HAP-1 (cell line): ENCODE results near the gene LRCH1.

ENCODE experiments used
- DNase-seq, 2 experiments: peaks; one replicate each; pipeline ENCODE4 v3.0.0-alpha.2; 2016 to 2020; ENCODE audit warnings: low spot score in 2 of 2
- H3K27me3 ChIP-seq: fragments of 250-450 bp; sonication (Bioruptor Pico); 2 replicates; pipeline ENCODE4 v1.5.1; 2020; ENCODE audit warnings: low read depth, mild to moderate bottlenecking, moderate library complexity
- H3K36me3 ChIP-seq: fragments of 250-450 bp; sonication (Bioruptor Pico); replicated peaks from 2 replicates; pipeline ENCODE4 v1.5.1; 2020; ENCODE audit warnings: mild to moderate bottlenecking
- H3K4me1 ChIP-seq: fragments of 250-450 bp; sonication (Bioruptor Pico); 2 replicates; pipeline ENCODE4 v1.5.1; 2020; ENCODE audit warnings: mild to moderate bottlenecking
- H3K4me3 ChIP-seq: fragments of 250-450 bp; sonication (Bioruptor Pico); 2 replicates; pipeline ENCODE4 v1.5.1; 2020; ENCODE audit warnings: mild to moderate bottlenecking, moderate library complexity
- H3K9me3 ChIP-seq: fragments of 250-450 bp; sonication (Bioruptor Pico); 2 replicates; pipeline ENCODE4 v1.5.1; 2020; ENCODE audit warnings: mild to moderate bottlenecking, moderate library complexity
- in situ Hi-C: fragments of 300-500 bp; cut with MboI; formaldehyde crosslinking; loops from 3 replicates; pipeline ENCODE4 v1.14.3; 2020; ENCODE audit warnings: low sequenced_read_pairs, inconsistent platforms, mixed read lengths

Gene LRCH1

DNA sequence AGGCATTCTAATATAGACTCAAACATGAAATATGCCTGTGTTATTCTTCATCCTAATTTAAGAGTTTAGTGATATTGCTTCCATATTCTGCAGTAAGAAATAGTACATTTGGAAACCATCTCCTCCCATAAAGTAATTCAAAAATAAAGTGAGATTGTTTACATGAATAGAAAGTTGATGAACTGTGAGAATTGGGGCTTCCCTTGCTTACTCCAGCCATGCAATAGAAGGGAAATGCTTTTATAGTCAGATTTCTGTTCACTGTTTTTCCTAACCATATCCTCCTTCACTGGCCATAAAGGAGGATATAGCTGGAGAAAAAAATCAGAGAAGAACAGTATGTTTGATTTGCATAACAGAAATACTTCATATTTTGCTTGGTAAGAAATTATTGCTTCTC is 7.8 kb downstream of the LRCH1 start:
- Histone ChIP-seq H3K4me1 (peaks cover under 1% of the 10 kb centered on the region; the same call in 1 of the 2 replicates), H3K9me3 (no peaks in the 10 kb centered on the region), H3K27me3 (no peaks in the 10 kb centered on the region), H3K36me3 (no peaks in the 10 kb centered on the region), H3K4me3 (no peak overlapping the region)
- no peak for DNase-seq
- in situ Hi-C loops, result no loop called here

GRCh38 chr13:46561286-46561685 is 8.3 kb downstream of the LRCH1 start:
- Histone ChIP-seq H3K4me3 (no peak overlapping the region), H3K9me3 (no peaks in the 10 kb centered on the region), H3K4me1 (no peaks in the 10 kb centered on the region), H3K27me3 (no peaks in the 10 kb centered on the region), H3K36me3 (no peaks in the 10 kb centered on the region)
- no peak for DNase-seq
- in situ Hi-C loops, result no loop called here

DNA sequence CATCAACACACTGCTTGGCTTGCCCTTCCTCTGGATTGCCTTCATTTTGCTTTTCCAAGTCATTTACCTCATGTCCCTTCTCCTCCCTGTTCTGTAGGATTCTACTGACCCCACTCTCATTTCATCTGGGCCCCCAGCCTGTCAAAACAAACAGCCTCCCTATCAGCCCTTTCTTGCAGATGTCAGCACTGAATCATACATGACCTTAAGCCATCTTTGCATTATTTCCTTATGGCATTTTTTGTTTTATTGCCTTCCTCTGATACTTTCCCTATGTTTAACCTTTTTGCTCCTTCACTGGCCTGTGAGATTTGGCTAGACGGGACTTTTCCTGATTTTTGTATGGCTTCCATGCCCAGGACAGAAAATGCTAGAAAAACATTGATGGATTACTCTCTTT is 8.7 kb downstream of the LRCH1 start:
- Histone ChIP-seq H3K4me1 (no peaks in the 10 kb centered on the region), H3K36me3 (no peaks in the 10 kb centered on the region), H3K27me3 (no peaks in the 10 kb centered on the region), H3K9me3 (no peaks in the 10 kb centered on the region), H3K4me3 (no peak overlapping the region)
- in situ Hi-C loops, result no loop called here
- no peak for DNase-seq

DNA sequence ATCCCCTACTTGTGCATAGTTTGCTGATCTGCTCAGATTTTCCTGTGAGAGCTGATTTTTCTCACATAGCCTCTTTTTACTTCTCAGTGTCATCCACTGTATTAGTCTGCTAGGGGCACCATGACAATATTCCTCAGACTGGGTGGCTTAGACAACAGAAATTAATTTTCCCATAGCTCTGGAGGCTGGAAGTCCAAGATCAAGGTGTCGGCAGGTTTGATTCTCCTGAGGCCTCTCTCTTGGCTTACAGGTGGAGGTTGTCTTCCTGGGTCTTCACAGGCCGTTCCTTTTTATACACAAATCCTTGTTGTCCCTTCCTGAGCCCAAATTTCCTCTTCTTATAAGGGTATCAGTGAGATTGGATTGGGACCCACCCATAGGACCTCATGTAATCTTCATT is 9.2 kb downstream of the LRCH1 start:
- no peaks in the 10 kb centered on the region for H3K4me1 ChIP-seq
- no peaks in the 10 kb centered on the region for H3K27me3 ChIP-seq
- no peaks in the 10 kb centered on the region for H3K9me3 ChIP-seq
- no peak for DNase-seq
- H3K36me3 ChIP-seq, result no peaks in the 10 kb centered on the region
- H3K4me3 ChIP-seq, result no peak overlapping the region
- in situ Hi-C loops, result no loop called here

GRCh38 chr13:46562581-46562980 is 9.6 kb downstream of the LRCH1 start:
- no peak for DNase-seq
- no peaks in the 10 kb centered on the region for H3K36me3 ChIP-seq
- H3K4me1 ChIP-seq, result peaks cover 3% of the 10 kb centered on the region; the same call in 1 of the 2 replicates
- H3K4me3 ChIP-seq, result no peak overlapping the region
- in situ Hi-C loops, result no loop called here
- no peaks in the 10 kb centered on the region for H3K27me3 ChIP-seq
- H3K9me3 ChIP-seq, result no peaks in the 10 kb centered on the region

DNA sequence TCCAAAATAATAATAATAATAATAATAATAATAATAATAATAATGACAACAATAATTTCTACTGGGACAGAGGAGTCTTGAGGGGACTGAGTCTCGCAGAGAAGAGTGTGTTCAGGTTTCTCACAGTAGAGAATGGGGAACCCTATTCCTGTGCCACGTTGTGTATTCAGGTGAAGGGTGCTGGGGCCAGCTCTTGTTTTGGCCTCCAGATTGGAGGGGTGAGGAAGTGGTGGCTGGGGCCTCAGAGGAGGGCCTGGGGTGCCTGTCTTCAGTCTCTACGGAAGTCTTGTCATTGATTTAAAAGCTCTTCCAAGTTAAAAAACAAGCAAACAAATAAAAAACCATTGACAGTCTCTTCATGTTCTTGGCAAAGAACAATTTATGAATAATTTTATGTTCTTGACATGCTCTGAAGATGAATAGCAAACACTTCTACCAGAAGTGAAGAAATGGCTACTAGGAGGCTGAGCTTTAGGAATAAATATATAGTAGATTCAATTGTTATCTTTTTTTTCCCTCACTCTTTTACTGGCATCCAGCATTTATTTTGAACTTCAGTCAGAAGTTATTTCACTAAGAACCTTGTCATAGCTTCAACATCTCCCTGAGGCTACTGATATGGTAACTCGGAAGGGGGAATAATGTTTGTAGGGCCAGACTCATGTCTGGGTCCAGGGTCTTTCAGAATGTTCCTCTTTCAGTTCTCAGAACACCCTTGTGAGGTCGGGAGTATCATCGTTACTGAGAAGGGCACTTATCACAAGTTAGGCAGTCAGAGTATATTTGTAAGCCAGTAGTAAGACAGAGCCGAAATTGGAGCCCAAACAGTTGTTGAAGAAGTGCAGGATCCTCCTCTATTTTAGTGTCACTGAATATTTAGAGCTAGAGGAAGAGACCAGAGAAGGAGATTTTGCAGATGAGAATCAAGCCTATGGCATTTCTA is 13.1 kb downstream of the LRCH1 start:
- Histone ChIP-seq H3K4me1 (peaks cover 3% of the 10 kb centered on the region; the same call in 1 of the 2 replicates), H3K27me3 (no peaks in the 10 kb centered on the region), H3K9me3 (no peaks in the 10 kb centered on the region), H3K36me3 (no peaks in the 10 kb centered on the region), H3K4me3 (no peak overlapping the region)
- DNase-seq, result no peak
- in situ Hi-C loops, result no loop called here

GRCh38 chr13:46567671-46568070 is 14.7 kb downstream of the LRCH1 start:
- Histone ChIP-seq H3K27me3 (no peaks in the 10 kb centered on the region), H3K4me3 (no peak overlapping the region), H3K36me3 (no peaks in the 10 kb centered on the region), H3K9me3 (no peaks in the 10 kb centered on the region), H3K4me1 (peaks cover 3% of the 10 kb centered on the region; the same call in 1 of the 2 replicates)
- in situ Hi-C loops, result no loop called here
- no peak for DNase-seq

DNA sequence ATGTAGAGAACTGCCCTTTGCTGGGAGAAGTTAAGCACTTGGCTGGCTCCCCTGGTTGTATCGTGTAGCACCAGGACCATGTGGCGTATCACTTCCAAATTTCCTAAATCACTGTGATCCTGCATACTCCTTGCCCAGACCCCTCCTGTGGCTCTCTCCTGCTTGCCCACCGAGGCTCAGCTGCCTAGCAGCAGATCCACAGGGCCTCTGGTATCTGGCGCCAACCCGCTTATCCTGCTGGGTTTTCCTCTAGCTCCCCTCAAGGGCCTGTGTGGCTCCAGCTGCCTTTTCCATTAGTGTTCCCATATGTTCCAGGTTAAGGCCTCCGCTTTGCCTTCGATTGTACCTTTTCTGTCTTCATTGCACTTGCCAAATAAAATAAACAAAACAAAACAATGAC is 16.5 kb downstream of the LRCH1 start:
- Histone ChIP-seq H3K4me3 (no peak overlapping the region), H3K27me3 (no peaks in the 10 kb centered on the region), H3K4me1 (peaks cover 3% of the 10 kb centered on the region; the same call in 1 of the 2 replicates), H3K36me3 (no peaks in the 10 kb centered on the region), H3K9me3 (no peaks in the 10 kb centered on the region)
- no peak for DNase-seq
- in situ Hi-C loops, result no loop called here

DNA sequence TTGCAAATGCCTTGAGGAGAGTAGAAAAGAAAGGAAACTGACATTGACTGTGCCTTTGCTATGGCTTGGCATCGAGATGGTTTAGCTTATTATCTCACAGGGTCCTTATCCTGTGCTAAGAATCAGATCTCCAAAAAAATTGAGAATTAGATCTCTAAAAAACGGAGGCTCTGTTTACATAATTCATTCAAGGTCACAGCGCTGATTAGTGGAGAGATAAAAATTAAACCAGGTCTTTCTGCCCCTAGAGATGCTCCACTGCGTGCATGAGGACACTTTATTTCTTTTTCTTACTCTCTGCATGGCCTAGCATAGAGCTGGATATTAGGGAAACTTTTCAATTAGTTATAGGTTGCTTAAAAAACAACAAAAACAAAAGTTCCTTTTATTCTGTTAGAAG is 17.3 kb downstream of the LRCH1 start:
- DNase-seq, result no peak
- Histone ChIP-seq H3K27me3 (no peaks in the 10 kb centered on the region), H3K4me1 (peaks cover 3% of the 10 kb centered on the region; the same call in 1 of the 2 replicates), H3K4me3 (no peak overlapping the region), H3K9me3 (no peaks in the 10 kb centered on the region), H3K36me3 (no peaks in the 10 kb centered on the region)
- in situ Hi-C loops, result no loop called here

GRCh38 chr13:46571189-46571908 is 18.4 kb downstream of the LRCH1 start:
- Histone ChIP-seq H3K4me3 (no peak overlapping the region), H3K4me1 (peaks cover 3% of the 10 kb centered on the region; the same call in 1 of the 2 replicates), H3K36me3 (no peaks in the 10 kb centered on the region), H3K9me3 (no peaks in the 10 kb centered on the region), H3K27me3 (no peaks in the 10 kb centered on the region)
- no peak for DNase-seq
- in situ Hi-C loops, result no loop called here

DNA sequence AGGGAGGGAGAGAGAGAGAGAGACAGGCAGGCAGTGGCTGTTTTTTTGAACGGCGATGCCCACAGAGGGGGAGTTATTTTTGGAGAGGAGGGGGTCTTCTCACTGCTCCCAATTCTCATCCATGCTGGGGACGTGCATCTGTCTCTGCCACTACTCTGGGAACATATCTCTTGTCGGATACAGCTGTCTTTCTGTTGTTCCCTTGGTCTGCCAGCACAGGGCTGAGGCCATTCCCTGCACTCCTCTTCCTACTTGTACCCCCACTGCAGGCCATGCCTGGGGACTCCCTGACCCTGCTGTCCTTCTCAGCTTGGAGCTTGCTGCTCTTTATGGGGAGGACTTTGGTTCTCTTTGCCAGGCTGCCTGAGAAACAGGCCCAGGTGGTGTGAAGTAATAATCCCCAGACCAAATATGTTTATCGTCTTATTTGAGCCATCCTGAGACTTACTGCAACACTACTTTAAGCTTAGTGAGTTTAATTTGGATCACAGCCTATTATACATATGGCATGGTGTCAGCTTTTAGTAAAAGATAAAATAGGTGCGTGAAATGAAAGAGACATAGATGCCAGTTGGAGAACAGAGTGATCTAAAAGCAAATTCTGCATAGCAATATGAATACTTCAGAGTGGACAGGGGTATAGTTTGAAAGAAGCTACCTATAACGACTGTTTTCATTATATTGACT is 19.1 kb downstream of the LRCH1 start:
- H3K4me1 ChIP-seq, result peaks cover 3% of the 10 kb centered on the region; the same call in 1 of the 2 replicates
- no peak for DNase-seq
- in situ Hi-C loops, result no loop called here

DNA sequence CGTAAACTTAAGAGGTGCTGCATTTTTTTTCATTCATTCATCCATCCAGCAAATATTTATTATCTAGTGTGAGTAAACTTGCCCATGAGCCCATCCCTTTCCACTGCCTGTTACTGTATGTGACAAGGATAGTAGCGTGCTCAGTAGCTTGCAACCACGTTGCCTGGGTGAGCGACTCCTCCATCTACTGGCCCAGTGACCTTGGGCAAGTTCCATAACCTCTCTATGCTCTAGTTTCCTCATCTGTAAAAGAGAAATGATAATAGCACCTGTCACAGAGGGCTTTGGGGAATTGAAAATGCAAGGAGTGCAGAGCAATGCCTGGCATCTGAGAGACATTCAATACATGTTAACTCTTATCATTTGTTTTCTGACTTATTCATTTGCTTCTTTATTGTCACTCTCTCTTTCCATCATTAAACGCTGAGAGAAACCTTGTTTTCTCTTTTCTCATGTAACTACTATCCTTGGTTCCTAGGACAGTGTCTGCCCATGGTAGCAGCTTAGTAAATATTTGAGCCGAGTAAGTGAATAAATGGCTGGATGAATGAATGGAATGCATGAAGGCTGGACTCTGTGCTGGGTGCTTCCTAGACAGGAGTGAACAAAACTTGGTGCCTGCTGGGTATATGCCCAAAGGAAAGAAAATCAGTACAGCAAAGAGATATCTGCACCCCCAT is 19.9 kb downstream of the LRCH1 start:
- Histone ChIP-seq H3K27me3 (no peaks in the 10 kb centered on the region), H3K36me3 (no peaks in the 10 kb centered on the region), H3K4me1 (no peaks in the 10 kb centered on the region), H3K4me3 (no peak overlapping the region), H3K9me3 (no peaks in the 10 kb centered on the region)
- DNase-seq, result no peak
- in situ Hi-C loops, result no loop called here

More for the DNA sequence above, 19.1 kb downstream of the LRCH1 start:
- no peaks in the 10 kb centered on the region for H3K27me3 ChIP-seq
- no peaks in the 10 kb centered on the region for H3K36me3 ChIP-seq
- no peak overlapping the region for H3K4me3 ChIP-seq
- no peaks in the 10 kb centered on the region for H3K9me3 ChIP-seq

DNA sequence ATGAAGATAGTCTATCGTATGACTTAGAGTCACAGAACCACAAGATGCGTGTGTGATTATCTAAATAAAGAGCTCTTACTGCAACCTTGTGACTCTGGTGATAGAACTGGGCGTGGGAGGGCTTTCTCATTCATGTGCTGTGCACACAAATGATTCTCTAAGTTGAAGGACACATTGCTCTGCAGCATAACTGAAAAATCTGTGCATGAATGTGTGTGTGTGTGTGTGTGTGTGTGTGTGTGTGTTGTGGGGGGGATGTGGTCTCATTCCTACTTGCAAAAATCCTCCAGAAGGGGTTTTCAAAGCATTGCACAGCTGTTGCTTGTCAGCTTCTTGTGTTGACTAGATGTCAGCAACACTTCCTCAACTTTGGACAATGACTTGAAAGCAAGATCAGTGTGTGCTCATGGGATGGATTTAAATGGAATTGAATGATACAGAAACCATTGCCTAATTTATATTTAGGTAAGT is 22.4 kb downstream of the LRCH1 start:
- no peak for DNase-seq
- Histone ChIP-seq H3K4me1 (no peaks in the 10 kb centered on the region), H3K9me3 (no peaks in the 10 kb centered on the region), H3K4me3 (no peak overlapping the region), H3K27me3 (no peaks in the 10 kb centered on the region), H3K36me3 (no peaks in the 10 kb centered on the region)
- in situ Hi-C loops, result no loop called here
